HepG2 (cell line): ENCODE measurements around the gene ROBO3.

Source experiments
- BRCA1 ChIP-seq: sonication (generic); formaldehyde crosslinking; IDR thresholded peaks from 2 replicates; pipeline ENCODE4 v1.4.0; 2020; ENCODE audit warnings: missing genetic modification reagents
- EZH2 ChIP-seq: conservative IDR thresholded peaks from 2 replicates; pipeline ENCODE4 v1.6.1; 2012; ENCODE audit warnings: mild to moderate bottlenecking, low read depth, low read length, moderate library complexity
- KDM1A ChIP-seq: IDR thresholded peaks from 2 replicates; pipeline ENCODE4 v1.6.1; 2016; ENCODE audit warnings: missing compliant biosample characterization
- PHF8 ChIP-seq: sonication (generic); formaldehyde crosslinking; IDR thresholded peaks from 2 replicates; pipeline ENCODE4 v1.5.0; 2020; ENCODE audit warnings: missing genetic modification reagents
- POLR2A ChIP-seq, 2 experiments: IDR thresholded peaks; 2 replicates each; pipeline ENCODE4 v1.6.1; 2011; ENCODE audit warnings: low read depth in 2 of 2, low read length in 2 of 2, mild to moderate bottlenecking in 1 of 2, moderate library complexity in 1 of 2; ENCODE audit not compliant: insufficient read depth in 1 of 2
- ZNF501 ChIP-seq: sonication (generic); formaldehyde crosslinking; IDR thresholded peaks from 2 replicates; pipeline ENCODE4 v1.5.1; 2020; ENCODE audit warnings: mild to moderate bottlenecking, moderate library complexity, missing genetic modification reagents
- TF ChIP-seq, protein P1 (sequence below): sonication (generic); formaldehyde crosslinking; IDR thresholded peaks from 2 replicates; pipeline ENCODE4 v1.5.0; 2020; ENCODE audit warnings: mild to moderate bottlenecking, missing genetic modification reagents
- TF ChIP-seq, protein P2 (sequence below): sonication (generic); formaldehyde crosslinking; IDR thresholded peaks from 2 replicates; pipeline ENCODE4 v1.5.0; 2020; ENCODE audit warnings: mild to moderate bottlenecking, missing genetic modification reagents, moderate library complexity

DNA sequence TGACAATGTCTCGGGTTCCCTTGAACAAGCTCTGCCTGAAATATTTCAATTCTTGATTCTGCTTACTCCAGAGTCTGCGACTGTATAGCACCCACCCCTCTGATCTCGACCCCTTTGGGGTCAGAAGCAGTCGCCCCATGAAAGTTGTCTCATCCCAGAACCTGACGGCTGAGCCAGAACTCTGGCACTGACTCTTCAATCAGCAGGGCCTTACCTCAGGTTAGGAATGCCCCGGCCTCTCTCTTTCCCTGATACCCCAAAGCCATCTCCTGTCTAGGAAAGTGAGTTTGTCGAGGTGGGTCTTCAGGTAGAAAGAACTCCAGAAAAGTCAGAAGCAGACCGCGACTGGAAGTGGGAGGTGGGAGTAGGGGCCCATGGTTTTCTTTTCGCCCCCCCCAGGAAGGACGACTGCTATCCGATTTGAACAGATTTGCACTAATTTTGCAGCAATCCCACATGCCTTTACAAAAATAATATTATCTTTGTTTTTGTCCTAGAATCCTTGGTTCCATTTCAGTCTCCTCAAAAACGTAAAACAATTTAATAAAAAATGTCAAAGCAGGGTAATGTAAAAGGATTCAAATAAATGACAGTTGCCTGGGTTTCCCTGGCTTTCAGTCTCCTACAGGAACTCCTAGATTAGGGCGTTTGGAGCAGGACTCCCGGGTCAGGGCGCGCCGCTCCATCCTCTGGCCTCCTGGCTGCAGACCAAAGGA lies 898 bp upstream of the ROBO3 start:
- TF ChIP-seq, protein P1, sequence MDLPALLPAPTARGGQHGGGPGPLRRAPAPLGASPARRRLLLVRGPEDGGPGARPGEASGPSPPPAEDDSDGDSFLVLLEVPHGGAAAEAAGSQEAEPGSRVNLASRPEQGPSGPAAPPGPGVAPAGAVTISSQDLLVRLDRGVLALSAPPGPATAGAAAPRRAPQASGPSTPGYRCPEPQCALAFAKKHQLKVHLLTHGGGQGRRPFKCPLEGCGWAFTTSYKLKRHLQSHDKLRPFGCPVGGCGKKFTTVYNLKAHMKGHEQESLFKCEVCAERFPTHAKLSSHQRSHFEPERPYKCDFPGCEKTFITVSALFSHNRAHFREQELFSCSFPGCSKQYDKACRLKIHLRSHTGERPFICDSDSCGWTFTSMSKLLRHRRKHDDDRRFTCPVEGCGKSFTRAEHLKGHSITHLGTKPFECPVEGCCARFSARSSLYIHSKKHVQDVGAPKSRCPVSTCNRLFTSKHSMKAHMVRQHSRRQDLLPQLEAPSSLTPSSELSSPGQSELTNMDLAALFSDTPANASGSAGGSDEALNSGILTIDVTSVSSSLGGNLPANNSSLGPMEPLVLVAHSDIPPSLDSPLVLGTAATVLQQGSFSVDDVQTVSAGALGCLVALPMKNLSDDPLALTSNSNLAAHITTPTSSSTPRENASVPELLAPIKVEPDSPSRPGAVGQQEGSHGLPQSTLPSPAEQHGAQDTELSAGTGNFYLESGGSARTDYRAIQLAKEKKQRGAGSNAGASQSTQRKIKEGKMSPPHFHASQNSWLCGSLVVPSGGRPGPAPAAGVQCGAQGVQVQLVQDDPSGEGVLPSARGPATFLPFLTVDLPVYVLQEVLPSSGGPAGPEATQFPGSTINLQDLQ (CRISPR knock-in tag), result no peak
- TF ChIP-seq, protein P2, sequence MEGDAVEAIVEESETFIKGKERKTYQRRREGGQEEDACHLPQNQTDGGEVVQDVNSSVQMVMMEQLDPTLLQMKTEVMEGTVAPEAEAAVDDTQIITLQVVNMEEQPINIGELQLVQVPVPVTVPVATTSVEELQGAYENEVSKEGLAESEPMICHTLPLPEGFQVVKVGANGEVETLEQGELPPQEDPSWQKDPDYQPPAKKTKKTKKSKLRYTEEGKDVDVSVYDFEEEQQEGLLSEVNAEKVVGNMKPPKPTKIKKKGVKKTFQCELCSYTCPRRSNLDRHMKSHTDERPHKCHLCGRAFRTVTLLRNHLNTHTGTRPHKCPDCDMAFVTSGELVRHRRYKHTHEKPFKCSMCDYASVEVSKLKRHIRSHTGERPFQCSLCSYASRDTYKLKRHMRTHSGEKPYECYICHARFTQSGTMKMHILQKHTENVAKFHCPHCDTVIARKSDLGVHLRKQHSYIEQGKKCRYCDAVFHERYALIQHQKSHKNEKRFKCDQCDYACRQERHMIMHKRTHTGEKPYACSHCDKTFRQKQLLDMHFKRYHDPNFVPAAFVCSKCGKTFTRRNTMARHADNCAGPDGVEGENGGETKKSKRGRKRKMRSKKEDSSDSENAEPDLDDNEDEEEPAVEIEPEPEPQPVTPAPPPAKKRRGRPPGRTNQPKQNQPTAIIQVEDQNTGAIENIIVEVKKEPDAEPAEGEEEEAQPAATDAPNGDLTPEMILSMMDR (CRISPR knock-in tag), result no peak
- no peak for TF ChIP-seq EZH2
- no peak for TF ChIP-seq KDM1A (CRISPR knock-in tag)
- no peak for TF ChIP-seq ZNF501 (CRISPR knock-in tag)
- no peak for TF ChIP-seq PHF8 (CRISPR knock-in tag)
- TF ChIP-seq BRCA1 (CRISPR knock-in tag), result no peak
- TF ChIP-seq POLR2A (IDR thresholded peaks at IDR 0.05; ENCODE audit: insufficient read depth in 1 of 2, low read depth in 2 of 2, low read length in 2 of 2), result no peak
